Left lung (tissue), 10 donors: ENCODE results near the gene TFRC. TPM values are rescaled to one million over a fixed set of nuclear protein-coding genes. Genes with fewer than 3 reads are reported as not detected.

ENCODE experiments used
- ATAC-seq: fragments of 200-7000 bp; cut with Tn5 transposase; one replicate; pipeline ENCODE4 v1.9.1; 2020; ENCODE audit warnings: moderate library complexity
- DNase-seq, 4 donors: peaks; one replicate each; pipeline ENCODE4 v3.0.0-alpha.2; 2013 to 2020
- H3K27ac ChIP-seq, 2 donors: fragments of 200-600 bp; sonication (generic) in 1 of 2; one replicate each; pipeline versions ENCODE4 v1.5.0 to v1.8.0; 2020 to 2021
- H3K27me3 ChIP-seq, 2 donors: fragments of 200-600 bp; sonication (generic) in 1 of 2; one replicate each; pipeline versions ENCODE4 v1.5.0 to v1.8.0; 2020 to 2021
- H3K36me3 ChIP-seq, 2 donors: fragments of 200-600 bp; sonication (generic) in 1 of 2; one replicate each; pipeline versions ENCODE4 v1.5.0 to v1.8.0; 2020 to 2021
- H3K4me1 ChIP-seq, 2 donors: fragments of 200-600 bp; one replicate each; pipeline ENCODE4 v1.8.0; 2021
- H3K4me3 ChIP-seq, 2 donors: fragments of 200-600 bp; sonication (generic) in 1 of 2; one replicate each; pipeline versions ENCODE4 v1.5.0 to v1.8.0; 2020 to 2021; ENCODE audit warnings: mild to moderate bottlenecking in 1 of 2
- H3K9me3 ChIP-seq, 2 donors: fragments of 200-600 bp; sonication (generic) in 1 of 2; one replicate each; pipeline versions ENCODE4 v1.5.0 to v1.8.0; 2020 to 2021
- CTCF ChIP-seq, 2 donors: fragments of 200-600 bp; sonication (generic) in 1 of 2; IDR thresholded peaks; one replicate each; pipeline versions ENCODE4 v1.5.0 to v1.8.0; 2021; ENCODE audit warnings: antibody characterized with exemption in 2 of 2
- intact Hi-C, 2 donors: fragments of 100-400 bp; cut with DNase I; formaldehyde crosslinking; loops; one replicate each; pipeline versions ENCODE4 v1.11.2 to v1.14.2; 2022
- polyA plus RNA-seq, 6 donors: library from polyadenylated mRNA; unstranded; fragments of 120-200 nt; gene quantifications; one replicate each; pipeline ENCODE4 v1.2.1, GENCODE V29; 2013; ENCODE audit not compliant: insufficient read length in 6 of 6
- total RNA-seq, 2 donors: library from RNA; stranded (reverse); fragmentation: NEBNext Ultra II Directional; extraction: Animal tissue kit (Norgen Biotek cat#: 25700); gene quantifications; one replicate each; pipeline ENCODE4 v1.2.1, GENCODE V29; 2021
- donor health status: DM: no; HTN: yes; CAD: no.
- donor health status: DM: no; HTN: no; CAD: no.

TFRC gene
- total and polyA plus RNA-seq, 8 donors, result 41.4 to 327 (median 47.6) TPM

GRCh38 chr3:196097373-196098154 lies 15.7 kb upstream of the TFRC start:
- H3K9me3 ChIP-seq, result peaks cover 0 to 2% of the 10 kb centered on the region in 2 donors
- no peak for TF ChIP-seq CTCF (IDR thresholded peaks at IDR 0.05)
- H3K4me1 ChIP-seq, result peaks cover 0 to 36% of the 10 kb centered on the region in 2 donors
- H3K27me3 ChIP-seq, result no peaks in the 10 kb centered on the region
- no peaks in the 10 kb centered on the region for H3K36me3 ChIP-seq
- no peak for DNase-seq
- ATAC-seq, result no peak
- intact Hi-C loops, result no loop called here
- peak overlapping the region in 1 of 2 donors; percentile 70 for H3K27ac ChIP-seq
- no peak overlapping the region for H3K4me3 ChIP-seq

- Histone ChIP-seq H3K36me3 (no peaks in the 10 kb centered on the region), H3K27ac (peak overlapping the region in 1 of 2 donors; percentile 70), H3K4me3 (no peak overlapping the region), H3K27me3 (no peaks in the 10 kb centered on the region), H3K9me3 (no peaks in the 10 kb centered on the region), H3K4me1 (peaks cover 0 to 36% of the 10 kb centered on the region in 2 donors)
- ATAC-seq, result peak; percentile 59
- DNase-seq, result peak in 1 of 4 donors; percentile 57
- no peak for TF ChIP-seq CTCF (IDR thresholded peaks at IDR 0.05)
- intact Hi-C loops, result no loop called here
Observed at GRCh38 chr3:196096382-196096953, 14.6 kb upstream of the TFRC start.

GRCh38 chr3:196093317-196094111 lies 11.6 kb upstream of the TFRC start:
- peak in 1 of 4 donors; percentile 19 for DNase-seq
- peak; percentile 62 for ATAC-seq
- Histone ChIP-seq H3K4me1 (peaks cover 0 to 36% of the 10 kb centered on the region in 2 donors), H3K4me3 (no peak overlapping the region), H3K27me3 (no peaks in the 10 kb centered on the region), H3K9me3 (no peaks in the 10 kb centered on the region), H3K36me3 (no peaks in the 10 kb centered on the region), H3K27ac (peak overlapping the region in 1 of 2 donors; percentile 47)
- intact Hi-C loops, result no loop called here
- no peak for TF ChIP-seq CTCF (IDR thresholded peaks at IDR 0.05)

- no peak for ATAC-seq
- Histone ChIP-seq H3K27me3 (no peaks in the 10 kb centered on the region), H3K9me3 (no peaks in the 10 kb centered on the region), H3K4me1 (peaks cover 0 to 3% of the 10 kb centered on the region in 2 donors), H3K36me3 (no peaks in the 10 kb centered on the region), H3K27ac (no peak overlapping the region), H3K4me3 (no peak overlapping the region)
- intact Hi-C loops, result no loop called here
- no peak for DNase-seq
- no peak for TF ChIP-seq CTCF (IDR thresholded peaks at IDR 0.05)
Observed at GRCh38 chr3:196087906-196088305, 6.0 kb upstream of the TFRC start.

- Histone ChIP-seq H3K9me3 (no peaks in the 10 kb centered on the region), H3K4me3 (peak overlapping the region; percentile 70 to 98), H3K27ac (peak overlapping the region; percentile 87 to 93), H3K4me1 (peaks cover 14 to 28% of the 10 kb centered on the region in 2 donors), H3K36me3 (no peaks in the 10 kb centered on the region), H3K27me3 (no peaks in the 10 kb centered on the region)
- TF ChIP-seq CTCF (IDR thresholded peaks at IDR 0.05), result no peak
- ATAC-seq (no peak), DNase-seq (peak in 1 of 4 donors; percentile 17)
- intact Hi-C loops, result no loop called here
Observed at GRCh38 chr3:196082619-196082971, 705 bp upstream of the TFRC start.
